ENCODE data around the gene SUSD1.

GRCh38 chr9:112044186-112044585 lies 130.9 kb downstream of the SUSD1 start:
- TF ChIP-seq CTCF (conservative IDR thresholded peaks at IDR 0.05; ENCODE audit: low read depth, low read length): no peak
- no peak for TF ChIP-seq EZH2phosphoT487 (IDR thresholded peaks at IDR 0.05; ENCODE audit: borderline replicate concordance, low read length)
- TF ChIP-seq EZH2 (IDR thresholded peaks at IDR 0.05; ENCODE audit: low read length, unreplicated experiment): no peak

Data from PC-3 (cell line).